ENCODE measurements around the gene ERCC2.

GRCh38 chr19:45350477-45351058 lies 19.8 kb downstream of the ERCC2 start:
- no peak for TF ChIP-seq CTCF (IDR thresholded peaks at IDR 0.05; ENCODE audit: insufficient read depth, low read length, poor library complexity, severe bottlenecking)
- no peak for TF ChIP-seq EZH2phosphoT487 (conservative IDR thresholded peaks at IDR 0.05; ENCODE audit: low read length)
